Endothelial cell of umbilical vein (primary cell): Measurements from ENCODE around the gene GNAI1. TPM values are rescaled to one million over a fixed set of nuclear protein-coding genes. Genes with fewer than 3 reads are reported as not detected.

Experiments
- BruUV-seq: library from RNA; stranded (reverse); fragments of 400-500 nt; replicated peaks from 2 replicates; lab custom pipeline; 2021; lab: Mats Ljungman, UMichigan
- CTCF ChIA-PET: fragments of 300-600, 350-600 bp; sonication (Branson Sonifier 250); formaldehyde crosslinking; loops from one replicate; lab custom pipeline; 2021; ENCODE audit warnings: antibody characterized with exemption, inconsistent platforms; lab: Charles Lee
- POLR2A ChIA-PET: fragments of 300-600, 350-600 bp; sonication (Branson Sonifier 250); formaldehyde crosslinking; loops from one replicate; lab custom pipeline; 2021; ENCODE audit warnings: antibody characterized with exemption, inconsistent platforms; lab: Charles Lee
- DNase-seq: peaks from one replicate; pipeline ENCODE4 v3.0.0-alpha.2; 2011; ENCODE audit warnings: low read depth, low spot score
- FAIRE-seq: peaks from 2 replicates; lab custom pipeline; 2011; peaks lifted over from hg19 to GRCh38; lab: Jason Lieb, UNC
- H2AFZ ChIP-seq: 2 replicates; pipeline ENCODE4 v1.6.0; 2012; ENCODE audit warnings: low read depth, low read length, control low read depth, inconsistent platforms
- H3K27ac ChIP-seq: 2 replicates; pipeline ENCODE4 v1.5.1; 2011; ENCODE audit warnings: low read depth, mild to moderate bottlenecking, control low read depth, low read length, moderate library complexity; ENCODE audit not compliant: insufficient read depth
- H3K27me3 ChIP-seq, 2 experiments: 2 replicates each; pipeline versions ENCODE4 v1.6.0 to v1.6.1; 2011; ENCODE audit warnings: low read length in 2 of 2, mixed read lengths in 1 of 2; ENCODE audit not compliant: control insufficient read depth in 2 of 2, insufficient read depth in 2 of 2
- H3K36me3 ChIP-seq, 2 experiments: 2 replicates in 1 of 2; 3 replicates in 1 of 2; pipeline ENCODE4 v1.5.1; 2011; ENCODE audit warnings: low read length in 2 of 2, mild to moderate bottlenecking in 1 of 2, moderate library complexity in 1 of 2; ENCODE audit not compliant: control insufficient read depth in 2 of 2, insufficient read depth in 2 of 2; ENCODE audit errors: extremely low read depth in 1 of 2
- H3K4me1 ChIP-seq: 3 replicates; pipeline ENCODE4 v1.5.1; 2011; ENCODE audit warnings: mild to moderate bottlenecking, low read length; ENCODE audit not compliant: control insufficient read depth, insufficient read depth; ENCODE audit errors: extremely low read depth
- H3K4me2 ChIP-seq: 2 replicates; pipeline ENCODE4 v1.6.1; 2011; ENCODE audit warnings: low read length, control low read depth, mixed read lengths; ENCODE audit not compliant: insufficient read depth
- H3K4me3 ChIP-seq, 3 experiments: fragments of 200-600 bp in 1 of 3; sonication (generic), shearing (Covaris generic) in 1 of 3; replicated peaks in 1 of 3; 2 replicates each; pipeline ENCODE4 v1.5.1; 2011 to 2016; ENCODE audit warnings: control low read depth in 3 of 3, low read length in 3 of 3, mild to moderate bottlenecking in 2 of 3, inconsistent platforms in 1 of 3, low read depth in 1 of 3, moderate library complexity in 1 of 3; ENCODE audit not compliant: insufficient read depth in 1 of 3
- H3K79me2 ChIP-seq: 2 replicates; pipeline ENCODE4 v1.6.0; 2012; ENCODE audit warnings: low read length, inconsistent platforms; ENCODE audit not compliant: control insufficient read depth, insufficient read depth
- H3K9ac ChIP-seq: replicated peaks from 2 replicates; pipeline ENCODE3; 2011; ENCODE audit warnings: low read length, control low read depth; ENCODE audit not compliant: insufficient read depth; ENCODE audit errors: extremely low read depth
- H3K9me1 ChIP-seq: replicated peaks from 3 replicates; pipeline ENCODE4 v1.6.0; 2011; ENCODE audit warnings: mild to moderate bottlenecking, low read length; ENCODE audit not compliant: control insufficient read depth, insufficient read depth; ENCODE audit errors: extremely low read depth
- H3K9me3 ChIP-seq: replicated peaks from 2 replicates; pipeline ENCODE4 v1.5.1; 2012; ENCODE audit warnings: low read length, inconsistent platforms; ENCODE audit not compliant: control insufficient read depth, insufficient read depth
- H4K20me1 ChIP-seq: replicated peaks from 2 replicates; pipeline ENCODE3; 2011; ENCODE audit warnings: mild to moderate bottlenecking, low read length; ENCODE audit not compliant: control insufficient read depth, insufficient read depth; ENCODE audit errors: extremely low read depth
- EZH2 ChIP-seq: IDR thresholded peaks from 2 replicates; pipeline ENCODE4 v1.6.1; 2012; ENCODE audit warnings: borderline replicate concordance, low read depth, mild to moderate bottlenecking, moderate library complexity, low read length, inconsistent platforms; ENCODE audit not compliant: severe bottlenecking
- FOS ChIP-seq: IDR thresholded peaks from 2 replicates; pipeline ENCODE4 v1.6.1; 2011; ENCODE audit warnings: mild to moderate bottlenecking, low read length, moderate library complexity, borderline replicate concordance; ENCODE audit not compliant: insufficient read depth
- GATA2 ChIP-seq: IDR thresholded peaks from 2 replicates; pipeline ENCODE4 v1.7.0; 2011; ENCODE audit warnings: low read depth, mild to moderate bottlenecking, moderate library complexity, mixed read lengths, low read length; ENCODE audit not compliant: insufficient read length, insufficient read depth
- JUN ChIP-seq: IDR thresholded peaks from 2 replicates; pipeline ENCODE4 v1.6.1; 2011; ENCODE audit warnings: borderline replicate concordance, low read depth; ENCODE audit not compliant: insufficient read length, insufficient read depth
- MYC ChIP-seq: IDR thresholded peaks from one replicate; pipeline ENCODE4 v1.6.1; 2011; ENCODE audit warnings: mild to moderate bottlenecking, low read depth, low read length
- POLR2A ChIP-seq: IDR thresholded peaks from 2 replicates; pipeline ENCODE4 v1.6.1; 2012; ENCODE audit warnings: low read depth, mild to moderate bottlenecking, control low read depth, low read length
- POLR2AphosphoS5 ChIP-seq: IDR thresholded peaks from 2 replicates; pipeline ENCODE4 v1.6.1; 2012; ENCODE audit warnings: low read depth, mild to moderate bottlenecking, control low read depth, low read length, moderate library complexity; ENCODE audit not compliant: insufficient read depth
- dilution Hi-C: fragments of 300-500 bp; cut with MboI; formaldehyde crosslinking; loops from one replicate; pipeline ENCODE4 v1.15.0; 2019; ENCODE audit warnings: low sequenced_read_pairs; ENCODE audit not compliant: extremely low pct_ligation_motif_present
- intact Hi-C: fragments of 100-400 bp; cut with micrococcal nuclease; formaldehyde crosslinking; loops from one replicate; pipeline ENCODE4 v1.10.0; 2022
- polyA plus RNA-seq, 4 experiments: library from polyadenylated mRNA; depleted of rRNA in 3 of 4; stranded (reverse) in 3 of 4; unstranded in 1 of 4; fragments of >200 nt; gene quantifications; 2 replicates each; pipeline versions ENCODE4 v1.2.1 to v1.2.3, GENCODE V29; 2011 to 2012; ENCODE audit warnings: missing spikeins in 1 of 4
- total RNA-seq: library from RNA; stranded (reverse); gene quantifications from 2 replicates; pipeline ENCODE4 v1.2.3, GENCODE V29; 2021
- TF ChIP-seq, protein P1 (sequence below): IDR thresholded peaks from 2 replicates; pipeline ENCODE4 v1.6.1; 2011; ENCODE audit not compliant: insufficient read depth, insufficient read length
- TF ChIP-seq, protein P2 (sequence below), 2 donors: IDR thresholded peaks; 1 replicate in 1 of 2; 2 replicates in 1 of 2; pipeline ENCODE4 v1.5.1; 2011; ENCODE audit warnings: low read length in 2 of 2, mild to moderate bottlenecking in 2 of 2, moderate library complexity in 2 of 2, control low read depth in 1 of 2, inconsistent platforms in 1 of 2, low read depth in 1 of 2; ENCODE audit not compliant: insufficient read depth in 1 of 2; ENCODE audit errors: extremely low read depth in 1 of 2

GNAI1 gene
- total and polyA plus RNA-seq, 2 donors (not counting 3 experiments of a cell fraction or from before 2014, with no cell fraction given) = 7.5 to 15.0 TPM

DNA sequence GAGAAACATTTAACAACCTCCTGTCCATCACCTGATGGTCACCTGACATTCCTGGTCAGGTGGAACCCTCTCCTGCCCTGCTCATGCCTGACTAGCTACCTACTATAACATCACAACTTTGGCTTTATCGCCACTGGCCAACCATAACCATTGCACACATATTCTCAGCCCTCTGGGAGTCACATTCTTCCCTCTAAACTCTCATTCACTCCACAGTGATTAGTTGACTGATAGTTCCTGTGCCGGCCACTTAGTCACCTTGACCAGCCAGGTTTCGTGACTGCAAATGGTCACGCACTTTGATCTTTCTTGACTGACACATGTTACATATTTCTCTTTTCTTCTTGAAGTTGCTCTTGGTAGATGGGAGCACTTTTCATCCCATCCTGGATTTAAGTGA is 50.1 kb downstream of the GNAI1 start:
- DNase-seq (no peak), FAIRE-seq (no peak)
- ChIA-PET POLR2A (no interaction called here), CTCF (no interaction called here)
- no peak for TF ChIP-seq GATA2
- no peak for TF ChIP-seq FOS
- TF ChIP-seq JUN = no peak
- no peak for TF ChIP-seq POLR2AphosphoS5
- TF ChIP-seq, protein P1, sequence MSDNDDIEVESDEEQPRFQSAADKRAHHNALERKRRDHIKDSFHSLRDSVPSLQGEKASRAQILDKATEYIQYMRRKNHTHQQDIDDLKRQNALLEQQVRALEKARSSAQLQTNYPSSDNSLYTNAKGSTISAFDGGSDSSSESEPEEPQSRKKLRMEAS = no peak
- no peak for TF ChIP-seq POLR2A
- TF ChIP-seq MYC = no peak
- TF ChIP-seq, protein P2, sequence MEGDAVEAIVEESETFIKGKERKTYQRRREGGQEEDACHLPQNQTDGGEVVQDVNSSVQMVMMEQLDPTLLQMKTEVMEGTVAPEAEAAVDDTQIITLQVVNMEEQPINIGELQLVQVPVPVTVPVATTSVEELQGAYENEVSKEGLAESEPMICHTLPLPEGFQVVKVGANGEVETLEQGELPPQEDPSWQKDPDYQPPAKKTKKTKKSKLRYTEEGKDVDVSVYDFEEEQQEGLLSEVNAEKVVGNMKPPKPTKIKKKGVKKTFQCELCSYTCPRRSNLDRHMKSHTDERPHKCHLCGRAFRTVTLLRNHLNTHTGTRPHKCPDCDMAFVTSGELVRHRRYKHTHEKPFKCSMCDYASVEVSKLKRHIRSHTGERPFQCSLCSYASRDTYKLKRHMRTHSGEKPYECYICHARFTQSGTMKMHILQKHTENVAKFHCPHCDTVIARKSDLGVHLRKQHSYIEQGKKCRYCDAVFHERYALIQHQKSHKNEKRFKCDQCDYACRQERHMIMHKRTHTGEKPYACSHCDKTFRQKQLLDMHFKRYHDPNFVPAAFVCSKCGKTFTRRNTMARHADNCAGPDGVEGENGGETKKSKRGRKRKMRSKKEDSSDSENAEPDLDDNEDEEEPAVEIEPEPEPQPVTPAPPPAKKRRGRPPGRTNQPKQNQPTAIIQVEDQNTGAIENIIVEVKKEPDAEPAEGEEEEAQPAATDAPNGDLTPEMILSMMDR (IDR thresholded peaks at IDR 0.05; ENCODE audit: extremely low read depth in 1 of 2, insufficient read depth in 1 of 2, low read depth in 1 of 2, low read length in 2 of 2) = no peak
- TF ChIP-seq EZH2 = no peak
- Histone ChIP-seq H3K9me3 (no peaks in the 10 kb centered on the region), H3K4me2 (no peak overlapping the region), H3K9me1 (no peaks in the 10 kb centered on the region), H2AFZ (no peak overlapping the region), H4K20me1 (no peaks in the 10 kb centered on the region), H3K4me1 (peaks cover 3% of the 10 kb centered on the region), H3K9ac (no peak overlapping the region), H3K27me3 (no peaks in the 10 kb centered on the region), H3K36me3 (no peaks in the 10 kb centered on the region), H3K79me2 (peaks cover 2% of the 10 kb centered on the region), H3K27ac (no peak overlapping the region), H3K4me3 (no peak overlapping the region)
- dilution Hi-C loops (no loop called here), intact Hi-C loops (no loop called here)
- BruUV-seq = no TSS peak
